ENCODE measurements around the gene KIF1A.
"Not testable (repeated sequence)": the region's sequence is repeated elsewhere in the genome, so short reads cannot be mapped to it uniquely, and the experiment has no call there.

KIF1A gene

GRCh38 chr2:240856151-240856980 is 36.3 kb upstream of the KIF1A start:
- no peak for DNase-seq (ENCODE audit: insufficient read length)
- no peak for TF ChIP-seq POLR2AphosphoS5 (IDR thresholded peaks at IDR 0.05; ENCODE audit: low read depth, low read length)
- TF ChIP-seq POLR2A (IDR thresholded peaks at IDR 0.05; ENCODE audit: low read depth, low read length) = no peak
- no peak for TF ChIP-seq TAF1 (IDR thresholded peaks at IDR 0.05; ENCODE audit: borderline replicate concordance, low read depth, low read length)
- FAIRE-seq = no peak

DNA sequence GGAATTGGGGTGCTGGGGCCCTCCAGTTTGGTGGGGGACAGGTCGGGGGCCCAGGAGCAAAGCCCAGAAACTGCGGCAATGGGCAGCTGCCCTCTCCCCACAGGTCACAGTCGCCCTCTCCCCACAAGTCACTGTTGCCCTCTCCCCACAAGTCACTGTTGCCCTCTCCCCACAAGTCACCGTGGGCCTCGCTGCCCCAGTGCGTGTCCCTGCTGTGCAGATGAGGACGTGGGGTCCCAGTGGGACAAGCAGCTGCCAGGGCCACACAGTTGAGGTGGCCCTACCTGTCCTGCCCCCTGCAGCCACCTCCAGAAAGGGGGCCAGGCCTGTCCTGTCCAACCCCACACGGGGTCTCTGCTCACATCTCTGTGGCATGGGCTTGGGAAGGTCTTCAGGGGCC is 35.7 kb upstream of the KIF1A start:
- FAIRE-seq (no peak), DNase-seq (ENCODE audit: insufficient read length) (no peak)
- no peak for TF ChIP-seq POLR2AphosphoS5 (IDR thresholded peaks at IDR 0.05; ENCODE audit: low read depth, low read length)
- TF ChIP-seq TAF1 (IDR thresholded peaks at IDR 0.05; ENCODE audit: borderline replicate concordance, low read depth, low read length) = no peak
- TF ChIP-seq POLR2A (IDR thresholded peaks at IDR 0.05; ENCODE audit: low read depth, low read length) = no peak

- TF ChIP-seq POLR2A (IDR thresholded peaks at IDR 0.05; ENCODE audit: low read depth, low read length) = no peak
- TF ChIP-seq POLR2AphosphoS5 (IDR thresholded peaks at IDR 0.05; ENCODE audit: low read depth, low read length) = no peak
- no peak for DNase-seq (ENCODE audit: insufficient read length)
- no peak for FAIRE-seq
Observed at GRCh38 chr2:240852671-240853314, 32.8 kb upstream of the KIF1A start.

- FAIRE-seq (peak; percentile 78), DNase-seq (ENCODE audit: insufficient read length) (peak; percentile 84)
- TF ChIP-seq POLR2A (IDR thresholded peaks at IDR 0.05; ENCODE audit: low read depth, low read length) (no peak), TAF1 (IDR thresholded peaks at IDR 0.05; ENCODE audit: borderline replicate concordance, low read depth, low read length) (no peak), POLR2AphosphoS5 (IDR thresholded peaks at IDR 0.05; ENCODE audit: low read depth, low read length) (no peak)
Observed at GRCh38 chr2:240851078-240851991, 31.3 kb upstream of the KIF1A start.

- no peak for DNase-seq (ENCODE audit: insufficient read length)
- TF ChIP-seq POLR2A (IDR thresholded peaks at IDR 0.05; ENCODE audit: low read depth, low read length) (no peak), TAF1 (IDR thresholded peaks at IDR 0.05; ENCODE audit: borderline replicate concordance, low read depth, low read length) (no peak), POLR2AphosphoS5 (IDR thresholded peaks at IDR 0.05; ENCODE audit: low read depth, low read length) (no peak)
- no peak for FAIRE-seq
Observed at GRCh38 chr2:240850756-240851077, 30.7 kb upstream of the KIF1A start.

GRCh38 chr2:240850026-240850425 is 30.0 kb upstream of the KIF1A start:
- FAIRE-seq (no peak), DNase-seq (ENCODE audit: insufficient read length) (no peak)
- TF ChIP-seq POLR2AphosphoS5 (IDR thresholded peaks at IDR 0.05; ENCODE audit: low read depth, low read length) (no peak), TAF1 (IDR thresholded peaks at IDR 0.05; ENCODE audit: borderline replicate concordance, low read depth, low read length) (no peak), POLR2A (IDR thresholded peaks at IDR 0.05; ENCODE audit: low read depth, low read length) (no peak)

- FAIRE-seq = no peak
- no peak for DNase-seq (ENCODE audit: insufficient read length)
- no peak for TF ChIP-seq TAF1 (IDR thresholded peaks at IDR 0.05; ENCODE audit: borderline replicate concordance, low read depth, low read length)
- no peak for TF ChIP-seq POLR2AphosphoS5 (IDR thresholded peaks at IDR 0.05; ENCODE audit: low read depth, low read length)
- TF ChIP-seq POLR2A (IDR thresholded peaks at IDR 0.05; ENCODE audit: low read depth, low read length) = no peak
Observed at GRCh38 chr2:240848900-240849680, 29.1 kb upstream of the KIF1A start.

GRCh38 chr2:240847817-240848216 is 27.8 kb upstream of the KIF1A start:
- TF ChIP-seq POLR2AphosphoS5 (IDR thresholded peaks at IDR 0.05; ENCODE audit: low read depth, low read length) (no peak), TAF1 (IDR thresholded peaks at IDR 0.05; ENCODE audit: borderline replicate concordance, low read depth, low read length) (no peak), POLR2A (IDR thresholded peaks at IDR 0.05; ENCODE audit: low read depth, low read length) (no peak)
- no peak for FAIRE-seq

GRCh38 chr2:240846873-240847595 is 27.0 kb upstream of the KIF1A start:
- FAIRE-seq = no peak
- TF ChIP-seq TAF1 (IDR thresholded peaks at IDR 0.05; ENCODE audit: borderline replicate concordance, low read depth, low read length) = no peak
- no peak for TF ChIP-seq POLR2AphosphoS5 (IDR thresholded peaks at IDR 0.05; ENCODE audit: low read depth, low read length)
- TF ChIP-seq POLR2A (IDR thresholded peaks at IDR 0.05; ENCODE audit: low read depth, low read length) = no peak
- no peak for DNase-seq (ENCODE audit: insufficient read length)

More at GRCh38 chr2:240847817-240848216, 27.8 kb upstream of the KIF1A start:
- no peak for DNase-seq (ENCODE audit: insufficient read length)

GRCh38 chr2:240846309-240846708 is 26.3 kb upstream of the KIF1A start:
- FAIRE-seq; DNase-seq (ENCODE audit: insufficient read length): not testable (repeated sequence)
